GOT3 (cell line): ENCODE data around the gene TXNDC8.
"Not testable (repeated sequence)": the region's sequence is repeated elsewhere in the genome, so short reads cannot be mapped to it uniquely, and the experiment has no call there.

Experiments used
- DNase-seq: peaks from one replicate; lab custom pipeline; 2025; ENCODE audit warnings: mixed read lengths; lab: John Stamatoyannopoulos, UW

TXNDC8 gene

DNA sequence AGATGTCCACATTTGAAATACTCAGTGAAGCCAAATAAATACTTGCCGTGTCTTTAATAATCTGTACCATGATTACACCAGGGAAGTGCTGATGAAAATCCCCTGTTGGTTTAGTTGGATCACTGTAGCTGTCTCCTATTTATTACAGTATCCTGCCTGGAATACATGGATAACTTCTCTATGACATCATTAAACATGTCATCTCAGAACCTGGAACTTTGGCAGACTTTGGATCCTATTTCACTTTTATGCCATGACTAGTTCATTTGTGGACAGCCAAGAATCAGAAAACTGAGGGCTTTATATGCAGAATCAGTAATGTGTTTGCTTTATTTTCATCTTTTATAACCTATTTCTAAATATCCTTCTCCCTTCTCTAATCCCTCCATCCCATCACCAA, at the start of gene TXNDC8:
TSS of gene TXNDC8 (minus strand) at position 137 of the 400 bp plus-strand sequence.
- DNase-seq = no peak

DNA sequence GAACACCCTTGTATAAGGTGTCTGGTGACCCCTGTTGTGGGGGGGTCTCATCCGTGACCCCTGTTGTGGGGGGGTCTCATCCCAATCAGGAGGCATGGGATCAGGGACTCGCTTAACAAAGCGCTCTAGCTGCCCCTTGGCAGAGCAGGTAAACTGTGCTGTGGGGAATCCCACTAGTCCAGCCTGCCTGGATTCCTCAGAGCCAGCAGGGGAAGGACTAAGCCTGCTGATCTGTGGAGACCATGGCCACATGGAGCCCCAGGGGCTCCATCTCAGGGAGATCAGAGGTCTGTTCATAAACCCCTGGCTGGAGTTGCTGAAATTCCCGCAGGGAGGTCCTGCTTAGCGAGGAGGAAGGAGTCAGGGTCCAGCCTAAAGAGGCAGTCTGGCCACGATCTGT, 45.8 kb upstream of the TXNDC8 start:
- no peak for DNase-seq

DNA sequence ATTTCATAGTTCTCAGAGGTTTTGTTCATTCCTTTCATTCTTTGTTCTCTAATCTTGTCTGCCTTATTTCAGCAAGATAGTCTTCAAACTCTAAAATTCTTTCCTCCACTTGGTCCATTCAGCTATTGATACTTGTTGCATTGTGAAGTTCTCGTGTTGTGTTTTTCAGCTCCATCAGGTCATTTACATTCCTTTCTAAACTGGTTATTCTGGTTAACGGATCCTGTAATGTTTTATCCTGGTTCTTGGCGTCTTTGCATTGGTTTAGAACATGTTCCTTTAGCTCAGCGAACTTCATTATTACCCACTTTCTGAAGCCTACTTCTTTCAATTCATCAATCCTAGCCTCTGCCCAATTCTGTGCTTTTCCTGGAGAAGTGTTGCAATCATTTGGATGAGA, 45.1 kb upstream of the TXNDC8 start:
- DNase-seq = no peak

DNA sequence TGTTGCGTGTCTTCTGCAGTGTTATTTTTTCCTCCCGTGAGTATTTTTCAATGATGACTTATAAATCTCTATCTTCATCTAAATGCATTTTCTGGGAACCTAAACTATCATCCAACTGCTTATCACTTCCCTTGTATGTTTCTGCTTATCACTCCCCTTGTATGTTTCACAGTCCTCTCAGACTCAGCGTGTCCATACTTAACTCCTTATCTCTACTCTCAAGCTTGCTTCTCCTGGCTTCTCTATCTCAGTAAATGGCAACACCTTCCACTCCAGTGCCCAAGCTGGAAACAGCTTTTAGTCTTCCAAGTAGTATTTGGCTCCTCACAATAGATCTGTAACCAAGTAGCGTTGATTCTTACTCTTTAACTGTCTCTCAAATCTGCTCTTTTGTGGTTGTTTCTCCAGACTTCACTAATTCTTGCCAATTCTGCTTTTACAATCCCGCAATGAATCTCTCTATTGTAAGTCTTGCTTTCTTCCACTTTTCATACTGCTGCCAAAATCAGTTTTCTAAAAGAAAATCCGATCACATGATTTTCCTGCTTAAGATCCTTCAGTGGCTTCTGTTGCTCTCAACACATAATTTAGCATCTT, 33.8 kb upstream of the TXNDC8 start:
- no peak for DNase-seq

DNA sequence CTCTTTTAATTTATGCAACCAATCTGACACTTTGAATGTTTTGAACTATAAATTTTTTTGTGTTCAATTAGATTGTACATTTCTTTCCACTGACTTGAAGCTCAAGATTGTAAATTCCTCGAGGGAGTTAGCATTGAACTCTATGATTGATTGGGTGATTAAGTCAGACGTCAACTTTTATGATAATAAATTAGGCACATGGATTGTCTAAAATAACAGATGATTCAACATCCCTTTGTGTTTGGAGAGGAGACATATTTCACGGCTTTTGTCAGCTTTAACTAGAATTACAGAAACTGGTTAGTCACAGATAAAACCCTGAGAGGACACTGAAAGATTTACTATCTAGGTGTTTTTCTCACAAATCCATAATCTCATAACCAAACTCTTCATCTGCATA, 32.7 kb upstream of the TXNDC8 start:
- no peak for DNase-seq

DNA sequence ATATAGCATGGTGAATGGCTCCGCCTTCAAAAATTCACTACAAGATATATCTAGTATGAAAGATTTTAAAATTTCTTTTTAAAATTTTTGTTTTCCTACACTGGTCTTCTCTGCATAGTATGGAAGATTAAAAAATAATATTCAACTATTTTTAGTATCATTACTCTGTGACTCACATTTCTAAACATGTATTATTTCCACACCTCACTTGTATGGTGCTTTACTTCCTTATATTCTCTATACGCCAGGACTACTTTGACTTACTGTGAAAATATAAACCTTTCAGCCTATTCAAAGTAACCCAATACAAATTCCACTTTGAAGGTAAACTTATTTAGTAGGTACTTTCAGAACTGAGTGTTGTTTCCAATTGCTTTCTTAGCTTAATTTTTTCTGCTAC, 26.8 kb upstream of the TXNDC8 start:
- DNase-seq = no peak

DNA sequence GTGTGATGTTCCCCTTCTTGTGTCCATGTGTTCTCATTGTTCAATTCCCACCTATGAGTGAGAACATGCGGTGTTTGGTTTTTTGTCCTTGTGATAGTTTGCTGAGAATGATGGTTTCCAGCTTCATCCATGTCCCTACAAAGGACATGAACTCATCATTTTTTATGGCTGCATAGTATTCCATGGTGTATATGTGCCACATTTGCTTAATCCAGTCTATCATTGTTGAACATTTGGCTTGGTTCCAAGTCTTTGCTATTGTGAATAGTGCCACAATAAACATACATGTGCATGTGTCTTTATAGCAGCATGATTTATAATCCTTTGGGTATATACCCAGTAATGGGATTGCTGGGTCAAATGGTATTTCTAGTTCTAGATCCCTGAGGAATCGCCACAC, 21.3 kb upstream of the TXNDC8 start:
- DNase-seq = not testable (repeated sequence)

DNA sequence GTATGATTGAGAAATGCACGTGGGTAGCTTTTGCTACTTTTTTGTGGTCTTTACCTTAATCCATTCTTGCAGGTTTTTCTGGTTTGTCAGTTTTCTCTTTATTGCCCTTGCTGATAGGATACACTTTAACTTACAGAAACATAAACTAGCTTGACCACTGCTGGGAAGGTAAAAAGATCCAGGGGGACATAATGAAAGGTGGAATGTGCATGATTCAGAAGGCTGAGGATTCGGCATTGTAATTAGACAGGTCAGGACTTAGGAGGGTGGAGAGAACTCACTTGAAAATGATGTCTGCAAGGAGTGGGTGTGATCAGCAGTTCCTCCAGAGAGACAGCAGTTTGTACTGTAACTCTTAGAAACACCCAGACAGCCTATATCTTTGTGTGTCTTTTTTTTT, 19.8 kb upstream of the TXNDC8 start:
- no peak for DNase-seq

DNA sequence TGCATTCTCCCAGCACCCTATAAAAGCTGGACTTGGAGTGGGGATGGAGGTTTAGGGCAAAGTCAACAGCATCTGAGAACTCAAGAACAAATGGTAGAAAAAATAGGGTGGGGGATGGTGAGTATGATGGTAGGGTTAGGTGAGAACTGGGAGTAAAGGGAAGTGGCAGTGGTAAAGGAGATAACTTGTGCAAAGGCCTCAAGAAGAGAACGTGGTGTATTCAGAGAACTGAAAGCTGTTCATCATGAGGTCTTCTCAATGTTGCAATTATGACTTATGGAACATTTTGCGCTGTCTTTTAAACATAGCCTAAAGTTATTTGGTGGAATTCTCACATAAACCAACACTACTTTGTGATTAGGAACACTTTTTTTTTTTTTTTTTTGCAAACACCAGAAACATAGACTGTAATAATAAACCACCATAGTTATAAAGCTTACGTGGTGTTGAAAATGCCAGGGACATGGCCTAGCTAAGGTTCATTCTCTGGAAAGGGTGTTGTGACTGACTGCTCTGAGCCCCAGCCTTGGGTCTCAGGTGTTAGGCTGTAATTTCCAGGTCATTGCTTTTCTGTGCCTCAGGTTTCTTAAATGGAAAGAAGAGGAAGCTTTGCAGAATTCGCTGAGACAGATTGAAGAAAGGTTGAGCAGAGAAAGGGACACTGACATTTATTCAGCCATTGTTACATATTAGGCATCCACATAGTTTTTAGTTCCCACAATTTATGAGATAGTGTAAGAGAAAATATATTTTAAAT, 19.2 kb upstream of the TXNDC8 start:
- DNase-seq = no peak

DNA sequence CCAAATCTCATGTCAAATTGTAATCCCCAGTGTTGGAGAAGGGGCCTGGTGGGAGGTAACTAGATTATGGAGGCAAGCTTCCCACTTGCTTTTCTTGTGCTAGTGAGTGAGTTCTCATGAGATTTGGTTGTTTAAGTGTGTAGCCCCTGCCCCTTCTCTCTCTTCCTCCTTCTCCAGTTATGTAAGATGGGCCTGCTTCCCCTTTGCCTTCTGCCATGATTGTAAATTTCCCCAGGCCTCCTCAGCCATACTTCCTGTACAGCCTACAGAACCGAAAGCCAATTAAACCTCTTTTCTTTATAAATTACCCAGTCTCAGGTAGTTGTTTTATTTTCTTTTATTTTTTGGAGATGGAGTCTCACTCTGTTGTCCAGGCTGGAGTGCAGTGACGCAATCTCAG, 18.2 kb upstream of the TXNDC8 start:
- no peak for DNase-seq

DNA sequence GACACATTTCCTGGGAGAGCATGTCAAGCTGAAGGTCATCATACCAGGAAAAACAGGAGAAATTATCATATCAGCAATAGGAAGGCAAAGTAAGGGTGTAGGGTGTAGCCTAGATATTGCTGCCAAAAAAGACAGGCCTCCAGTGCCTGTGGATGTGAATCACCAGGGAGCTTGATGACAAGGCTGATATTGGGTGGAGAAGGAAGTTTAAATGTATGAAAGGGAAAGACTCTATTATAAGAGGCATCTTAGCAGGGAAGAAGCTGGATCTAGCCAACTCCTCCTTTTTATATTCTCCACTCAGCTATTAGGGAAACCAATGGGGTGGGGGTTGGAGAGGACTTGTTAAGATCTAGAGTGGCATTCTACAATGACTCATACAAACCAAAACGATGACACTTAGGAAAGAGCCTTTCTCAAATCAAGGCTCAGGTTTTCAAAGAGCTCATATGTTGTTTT, 13.4 kb upstream of the TXNDC8 start:
- no peak for DNase-seq

DNA sequence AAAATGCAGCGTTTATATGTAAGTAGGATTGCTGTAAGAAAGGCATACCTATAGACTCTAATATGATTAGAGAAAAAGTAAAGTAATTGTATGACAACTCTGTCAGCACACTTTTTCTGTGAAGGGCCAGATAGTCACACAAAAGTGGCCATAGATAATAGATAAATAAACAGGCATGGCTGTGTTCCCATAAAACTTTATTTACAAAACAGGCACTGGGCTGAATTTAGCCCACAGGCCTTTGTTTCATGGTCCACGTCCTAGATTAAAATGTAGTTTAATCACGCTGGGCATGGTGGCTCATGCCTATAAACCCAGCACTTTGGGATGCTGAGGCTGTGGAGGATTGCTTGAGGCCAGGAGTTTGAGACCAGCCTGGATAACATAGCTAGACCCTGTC, 8.7 kb upstream of the TXNDC8 start:
- no peak for DNase-seq

DNA sequence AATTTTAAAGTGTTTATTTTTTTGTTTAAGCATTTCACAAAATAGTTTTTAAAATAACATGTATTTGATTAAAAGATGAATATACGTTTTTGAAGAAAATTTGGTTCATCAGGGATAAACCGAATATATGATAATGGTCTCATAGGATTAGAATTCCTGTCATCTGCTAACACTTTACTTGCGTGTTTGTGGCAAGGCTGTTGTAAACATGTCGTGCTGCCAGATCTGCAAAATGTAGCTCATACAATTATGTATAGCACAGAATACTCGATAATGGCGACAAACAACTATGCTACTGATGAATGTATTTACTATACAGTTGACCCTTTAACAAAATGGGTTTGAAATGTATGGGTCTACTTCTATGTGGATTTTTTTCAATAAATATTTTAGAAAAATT, 7.2 kb upstream of the TXNDC8 start:
- DNase-seq = no peak

DNA sequence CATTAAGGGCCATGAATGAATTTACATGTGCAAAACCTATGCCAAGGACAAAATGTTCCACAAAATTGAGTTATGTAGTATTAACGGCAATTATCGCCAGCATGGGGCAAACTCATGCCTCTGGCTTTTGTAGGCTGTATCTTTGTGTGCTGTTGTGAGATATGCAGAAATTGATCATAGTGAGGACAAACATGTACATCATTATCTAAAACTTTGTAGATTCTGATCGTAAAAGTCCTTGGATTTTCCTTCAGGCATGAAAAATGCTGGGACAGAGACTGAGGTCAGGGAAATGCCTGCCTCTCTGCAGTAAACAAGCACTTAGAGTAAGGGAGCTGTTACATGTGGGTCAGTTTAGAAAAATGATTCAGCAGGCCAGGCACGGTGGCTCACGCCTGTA, 5.9 kb upstream of the TXNDC8 start:
- DNase-seq = no peak

DNA sequence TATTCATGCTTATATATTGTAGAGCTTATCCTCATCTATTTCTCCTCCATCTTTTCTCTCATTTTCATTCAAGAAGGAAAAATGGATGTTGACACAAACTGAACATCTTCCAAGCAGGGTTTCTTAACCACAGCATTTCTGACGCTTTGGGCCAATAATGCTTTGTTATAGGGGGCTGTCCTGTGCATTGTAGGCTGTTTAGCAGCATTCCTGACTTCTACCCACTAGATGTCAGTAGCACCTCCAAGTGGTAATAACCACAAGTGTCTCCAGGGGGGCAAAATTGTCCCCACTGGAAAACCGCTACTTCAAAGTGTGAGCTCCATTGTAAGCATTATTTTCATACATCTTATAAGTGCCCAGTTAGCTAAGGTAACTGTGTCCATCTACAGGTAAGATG, 2.6 kb upstream of the TXNDC8 start:
- no peak for DNase-seq

DNA sequence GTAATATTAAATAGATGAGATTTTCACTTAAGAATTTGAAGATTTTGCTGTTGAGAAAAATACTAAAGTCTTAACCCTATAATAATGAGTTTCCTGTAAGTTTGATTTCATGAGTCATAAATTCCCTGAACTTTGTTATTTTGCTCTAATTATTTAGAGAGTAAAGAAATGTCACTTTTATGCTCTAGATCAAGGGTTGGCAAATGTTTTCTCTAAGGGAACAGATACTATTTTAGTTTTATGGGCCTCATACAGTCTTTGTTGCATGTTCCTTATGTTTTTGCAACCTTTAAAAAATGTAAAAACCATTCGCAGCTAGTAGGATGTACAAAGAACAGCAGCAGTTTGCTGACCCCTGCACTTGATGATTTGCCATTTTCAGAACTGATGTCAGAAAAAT, 480 bp upstream of the TXNDC8 start:
- DNase-seq = no peak

DNA sequence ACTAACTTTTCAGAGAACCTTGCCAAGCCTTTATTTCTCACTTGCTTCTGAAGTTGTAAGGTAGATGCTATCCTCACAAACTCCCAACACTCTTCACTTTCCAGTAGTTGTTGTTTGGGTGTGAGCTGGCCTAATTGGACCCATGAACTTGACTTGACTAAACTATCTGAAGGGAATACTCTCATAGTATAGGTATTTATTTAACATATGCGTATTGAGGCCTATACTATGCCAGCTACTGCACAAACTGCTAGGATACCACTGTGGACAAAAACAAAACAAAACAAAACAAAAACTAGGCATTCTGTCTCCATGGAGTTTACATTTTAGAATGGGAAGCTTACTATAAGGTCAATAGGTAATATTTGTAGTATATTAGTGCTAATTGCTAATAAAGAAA, 1.3 kb downstream of the TXNDC8 start:
- DNase-seq = no peak

DNA sequence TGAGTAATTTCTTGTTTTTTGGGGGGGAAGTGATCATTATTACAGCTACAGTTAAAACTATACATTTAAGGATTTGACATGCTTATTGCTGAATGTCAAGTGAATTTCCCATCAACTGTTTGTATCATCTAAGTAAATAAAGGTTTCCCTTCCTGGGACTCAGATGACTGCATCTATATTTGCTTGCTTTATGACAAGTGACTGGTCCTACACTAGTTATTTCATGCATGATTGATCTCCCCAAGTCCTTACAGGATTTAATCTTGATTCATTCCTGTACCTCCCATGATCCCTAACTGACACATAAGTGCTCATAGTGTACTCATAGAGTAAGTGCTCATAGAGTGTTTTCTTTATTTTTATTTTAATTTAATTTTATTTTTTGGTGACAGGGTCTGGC, 2.8 kb downstream of the TXNDC8 start:
- DNase-seq = no peak

DNA sequence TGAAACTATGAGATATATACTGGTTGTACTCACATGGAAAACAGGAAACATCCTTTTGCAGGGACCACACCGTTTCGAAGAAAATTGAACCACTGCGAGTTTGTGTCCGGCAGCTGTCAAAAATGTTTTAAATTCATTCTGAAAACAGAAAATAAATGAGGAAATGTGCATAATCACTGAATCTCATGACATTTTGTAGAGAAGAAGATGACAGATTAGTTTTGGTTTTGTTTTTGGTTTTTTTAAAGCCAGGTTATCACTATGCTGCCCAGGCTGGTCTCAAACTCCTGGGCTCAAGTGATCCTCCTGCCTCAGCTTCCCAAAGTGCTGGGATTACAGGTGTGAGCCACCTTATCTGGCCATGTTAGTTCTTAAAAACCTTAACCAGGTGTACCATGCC, 3.5 kb downstream of the TXNDC8 start:
- DNase-seq = no peak

DNA sequence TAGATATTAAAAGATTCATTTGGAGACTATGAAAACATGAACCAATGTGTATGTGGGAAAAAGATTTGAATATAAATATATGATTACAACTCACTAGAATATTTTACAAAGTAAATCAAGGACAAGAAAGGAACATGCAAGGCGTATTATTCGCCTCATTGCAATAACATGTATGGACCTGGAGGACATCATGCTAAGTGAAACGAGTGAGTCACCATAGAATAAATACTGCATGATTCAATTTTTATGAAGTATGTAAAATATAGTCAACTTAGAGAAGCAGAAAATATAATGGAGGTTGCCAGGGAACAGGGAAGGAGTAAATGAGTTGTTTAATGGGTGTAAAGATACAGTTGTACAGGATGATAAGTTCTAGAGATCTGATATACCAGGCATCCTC, 4.9 kb downstream of the TXNDC8 start:
- no peak for DNase-seq

DNA sequence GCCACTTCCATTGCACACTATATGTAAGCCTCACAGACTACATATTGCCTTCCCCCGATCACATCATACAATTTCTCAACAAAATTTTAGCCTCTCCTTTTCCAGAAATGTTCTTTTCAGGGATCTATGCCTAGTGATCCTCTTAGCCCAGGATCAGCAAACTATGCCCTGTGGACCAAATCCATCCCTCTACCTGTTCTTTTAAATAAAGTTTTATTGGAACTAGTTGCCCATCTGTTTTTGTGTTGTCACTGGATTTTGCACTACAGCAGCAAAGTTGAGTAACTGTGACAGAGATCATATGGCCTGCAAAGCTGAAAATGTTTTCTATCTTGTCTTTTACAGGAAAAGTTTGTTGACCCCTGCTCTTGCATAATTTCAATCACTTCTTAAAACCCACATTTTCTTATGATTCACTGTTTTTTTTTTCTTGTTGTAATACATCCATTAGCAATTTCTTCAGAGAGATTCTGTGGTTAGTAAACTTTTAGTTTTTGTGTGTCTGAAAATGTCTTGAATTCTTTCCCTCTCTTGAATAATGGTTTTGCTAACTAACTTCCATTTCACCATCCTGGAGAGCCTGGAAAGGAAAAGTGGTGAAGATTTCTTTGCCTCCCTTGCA, 7.1 kb downstream of the TXNDC8 start:
- DNase-seq = no peak

DNA sequence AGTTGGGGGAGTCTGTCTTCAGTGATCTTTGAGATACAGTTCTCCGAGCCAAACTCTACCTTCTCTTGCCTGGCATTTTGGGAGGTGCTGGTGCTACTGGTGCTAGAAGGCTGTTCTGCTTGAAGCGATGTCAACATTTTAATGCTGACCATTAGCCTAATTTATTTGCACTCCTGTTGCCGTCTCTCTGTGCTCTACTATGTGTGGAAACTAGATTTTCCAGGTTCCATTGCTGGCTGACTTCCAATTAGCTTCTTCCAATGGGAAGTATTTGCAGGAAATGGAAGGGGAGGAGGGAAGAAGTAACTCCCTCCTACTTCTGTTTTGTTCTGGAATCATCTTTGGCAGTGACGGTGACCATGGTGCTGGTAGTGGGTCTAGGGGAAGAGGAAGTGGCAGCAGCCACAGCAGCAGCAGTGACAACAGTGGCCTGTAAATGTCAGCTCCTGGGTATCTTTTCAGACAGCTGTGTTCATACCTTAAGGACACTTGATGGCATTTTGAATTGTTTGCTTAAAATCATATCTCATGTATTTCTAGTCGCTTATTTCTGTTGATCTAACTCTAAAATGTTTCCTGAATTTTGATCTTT, 7.9 kb downstream of the TXNDC8 start:
- no peak for DNase-seq

DNA sequence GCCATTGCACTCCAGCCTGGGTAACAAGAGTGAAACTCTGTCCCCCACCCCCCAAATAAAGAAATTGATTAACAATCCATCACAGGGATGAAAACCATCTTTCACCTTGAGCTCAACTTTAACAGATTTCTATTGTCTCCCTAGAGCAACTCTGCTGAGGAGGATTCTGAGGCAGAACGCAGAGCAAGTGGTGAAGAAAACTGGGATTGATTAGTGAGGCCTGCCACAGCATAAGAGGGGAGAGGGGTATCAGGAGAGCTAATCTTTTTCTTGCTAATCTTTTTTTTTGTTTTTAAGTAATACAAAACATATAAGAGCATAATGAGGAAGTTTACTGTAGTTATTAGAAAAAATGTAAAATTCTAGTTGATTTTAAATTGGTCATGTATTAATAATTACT, 8.9 kb downstream of the TXNDC8 start:
- DNase-seq = no peak
